Measurements from ENCODE around the gene RABGAP1L. TPM values are rescaled to one million over a fixed set of nuclear protein-coding genes. Genes with fewer than 3 reads are reported as not detected.
A peak's percentile ranks its signal among the peaks of the same experiment; 100 is the strongest.

RABGAP1L gene
- polyA plus RNA-seq, 1 donor (not counting 4 experiments of a cell fraction or from before 2014, with no cell fraction given): 24.2 TPM

DNA sequence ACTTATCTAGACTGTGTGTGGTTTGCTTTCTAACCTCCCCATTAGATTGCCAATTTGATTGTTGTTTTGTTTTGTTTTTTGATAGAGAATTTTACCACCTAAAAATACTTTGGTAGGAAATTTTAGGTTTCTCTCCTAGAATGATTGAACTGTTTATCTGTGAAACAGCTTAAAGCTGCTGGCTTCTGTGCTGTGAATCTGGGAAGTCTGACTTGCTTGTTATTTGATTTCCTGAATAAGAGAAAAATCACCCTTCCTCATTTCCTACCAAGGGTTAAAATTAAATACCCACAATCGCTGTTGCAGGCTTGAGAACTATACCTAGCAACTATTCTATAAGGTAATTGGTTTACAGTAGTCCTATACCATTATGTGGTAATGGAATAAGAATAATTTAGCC is 641.6 kb downstream of the RABGAP1L start:
- peak overlapping the region; percentile 100 for H3K4me2 ChIP-seq (ENCODE audit: control insufficient read depth, extremely low read depth, insufficient read depth, low read depth, low read length)

DNA sequence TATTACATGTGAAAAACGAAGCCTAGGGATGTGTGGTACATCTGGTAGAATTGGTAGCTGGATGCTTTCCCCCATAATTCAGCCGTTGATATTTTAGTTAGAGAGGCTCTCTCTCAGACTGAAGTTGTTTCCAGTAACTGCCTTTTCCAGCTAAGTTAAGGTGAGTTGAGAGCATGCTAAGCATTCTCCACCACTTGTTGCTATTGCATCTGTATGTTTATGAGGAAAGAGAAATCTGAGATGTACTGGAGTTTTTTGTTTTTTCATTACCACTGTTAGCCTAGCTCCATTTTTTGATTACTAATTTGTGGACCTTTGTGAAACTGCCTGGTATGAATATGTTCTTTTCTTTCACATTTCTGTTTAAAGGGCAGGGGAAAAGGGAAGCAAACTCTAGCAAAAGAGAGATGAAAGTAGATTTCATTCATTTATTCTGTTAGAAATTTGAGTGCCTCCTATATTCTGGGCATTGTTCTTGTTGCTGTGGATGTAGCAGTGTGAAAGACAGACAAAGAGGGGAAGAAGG is 650.5 kb downstream of the RABGAP1L start:
- Histone ChIP-seq H3K36me3 (ENCODE audit: control insufficient read depth in 2 of 2, extremely low read depth in 1 of 2, insufficient read depth in 2 of 2, low read length in 2 of 2) (no peaks in the 10 kb centered on the region), H3K79me2 (ENCODE audit: control insufficient read depth, insufficient read depth, low read length) (no peaks in the 10 kb centered on the region), H2AFZ (ENCODE audit: control insufficient read depth, low read length) (no peak overlapping the region), H3K9ac (ENCODE audit: control insufficient read depth, extremely low read depth, insufficient read depth, low read length) (no peak overlapping the region), H3K27ac (ENCODE audit: control insufficient read depth, insufficient read depth, low read length) (no peak overlapping the region), H3K4me3 (ENCODE audit: control insufficient read depth in 2 of 3, extremely low read depth in 1 of 3, insufficient read depth in 2 of 3, low read depth in 1 of 3, low read length in 3 of 3) (no peak overlapping the region), H3K4me2 (ENCODE audit: control insufficient read depth, extremely low read depth, insufficient read depth, low read depth, low read length) (no peak overlapping the region), H4K20me1 (ENCODE audit: control insufficient read depth, extremely low read depth, insufficient read depth, low read length) (no peaks in the 10 kb centered on the region), H3K4me1 (ENCODE audit: control insufficient read depth, extremely low read depth, insufficient read depth, low read length) (peaks cover 5% of the 10 kb centered on the region), H3K27me3 (ENCODE audit: control insufficient read depth, extremely low read depth, insufficient read depth, low read length) (no peaks in the 10 kb centered on the region), H3K9me1 (ENCODE audit: control insufficient read depth, extremely low read depth, insufficient read depth, low read length) (no peaks in the 10 kb centered on the region), H3K9me3 (ENCODE audit: control insufficient read depth, low read depth, low read length) (no peaks in the 10 kb centered on the region)
- TF ChIP-seq, protein P1, sequence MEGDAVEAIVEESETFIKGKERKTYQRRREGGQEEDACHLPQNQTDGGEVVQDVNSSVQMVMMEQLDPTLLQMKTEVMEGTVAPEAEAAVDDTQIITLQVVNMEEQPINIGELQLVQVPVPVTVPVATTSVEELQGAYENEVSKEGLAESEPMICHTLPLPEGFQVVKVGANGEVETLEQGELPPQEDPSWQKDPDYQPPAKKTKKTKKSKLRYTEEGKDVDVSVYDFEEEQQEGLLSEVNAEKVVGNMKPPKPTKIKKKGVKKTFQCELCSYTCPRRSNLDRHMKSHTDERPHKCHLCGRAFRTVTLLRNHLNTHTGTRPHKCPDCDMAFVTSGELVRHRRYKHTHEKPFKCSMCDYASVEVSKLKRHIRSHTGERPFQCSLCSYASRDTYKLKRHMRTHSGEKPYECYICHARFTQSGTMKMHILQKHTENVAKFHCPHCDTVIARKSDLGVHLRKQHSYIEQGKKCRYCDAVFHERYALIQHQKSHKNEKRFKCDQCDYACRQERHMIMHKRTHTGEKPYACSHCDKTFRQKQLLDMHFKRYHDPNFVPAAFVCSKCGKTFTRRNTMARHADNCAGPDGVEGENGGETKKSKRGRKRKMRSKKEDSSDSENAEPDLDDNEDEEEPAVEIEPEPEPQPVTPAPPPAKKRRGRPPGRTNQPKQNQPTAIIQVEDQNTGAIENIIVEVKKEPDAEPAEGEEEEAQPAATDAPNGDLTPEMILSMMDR (optimal IDR thresholded peaks at IDR 0.05 in 1 of 3, IDR thresholded peaks at IDR 0.05 in 1 of 3, conservative IDR thresholded peaks at IDR 0.05 in 1 of 3; ENCODE audit: extremely low read depth in 1 of 3, insufficient read depth in 2 of 3, low read length in 3 of 3): no peak
- TF ChIP-seq EZH2 (IDR thresholded peaks at IDR 0.05; ENCODE audit: low read length): no peak
- FAIRE-seq: no peak
- dilution Hi-C loops (cut with MboI; ENCODE audit: extremely low pct_ligation_motif_present, low sequenced_read_pairs): no loop called here
- DNase-seq (ENCODE audit: low read depth, low spot score): no peak

More for the DNA sequence above, 641.6 kb downstream of the RABGAP1L start:
- H4K20me1 ChIP-seq (ENCODE audit: control insufficient read depth, extremely low read depth, insufficient read depth, low read length): no peaks in the 10 kb centered on the region
- no peaks in the 10 kb centered on the region for H3K36me3 ChIP-seq (ENCODE audit: control insufficient read depth in 2 of 2, extremely low read depth in 1 of 2, insufficient read depth in 2 of 2, low read length in 2 of 2)
- FAIRE-seq (no peak), DNase-seq (ENCODE audit: low read depth, low spot score) (no peak)
- H3K27ac ChIP-seq (ENCODE audit: control insufficient read depth, insufficient read depth, low read length): no peak overlapping the region
- no peak for TF ChIP-seq EZH2 (IDR thresholded peaks at IDR 0.05; ENCODE audit: low read length)
- TF ChIP-seq, protein P1 (optimal IDR thresholded peaks at IDR 0.05 in 1 of 3, IDR thresholded peaks at IDR 0.05 in 1 of 3, conservative IDR thresholded peaks at IDR 0.05 in 1 of 3; ENCODE audit: extremely low read depth in 1 of 3, insufficient read depth in 2 of 3, low read length in 3 of 3): no peak
- H3K4me1 ChIP-seq (ENCODE audit: control insufficient read depth, extremely low read depth, insufficient read depth, low read length): peaks cover 18% of the 10 kb centered on the region
- dilution Hi-C loops (cut with MboI; ENCODE audit: extremely low pct_ligation_motif_present, low sequenced_read_pairs): no loop called here
- H3K9me1 ChIP-seq (ENCODE audit: control insufficient read depth, extremely low read depth, insufficient read depth, low read length): no peaks in the 10 kb centered on the region
- no peaks in the 10 kb centered on the region for H3K79me2 ChIP-seq (ENCODE audit: control insufficient read depth, insufficient read depth, low read length)
- peak overlapping the region in 1 of 3 experiments; percentile 81 for H3K4me3 ChIP-seq (ENCODE audit: control insufficient read depth in 2 of 3, extremely low read depth in 1 of 3, insufficient read depth in 2 of 3, low read depth in 1 of 3, low read length in 3 of 3)
- no peak overlapping the region for H3K9ac ChIP-seq (ENCODE audit: control insufficient read depth, extremely low read depth, insufficient read depth, low read length)
- H2AFZ ChIP-seq (ENCODE audit: control insufficient read depth, low read length): no peak overlapping the region
- no peaks in the 10 kb centered on the region for H3K9me3 ChIP-seq (ENCODE audit: control insufficient read depth, low read depth, low read length)
- H3K27me3 ChIP-seq (ENCODE audit: control insufficient read depth, extremely low read depth, insufficient read depth, low read length): no peaks in the 10 kb centered on the region

Measured in keratinocyte (primary cell).